ENCODE measurements around the gene UVRAG.

The UVRAG gene

DNA sequence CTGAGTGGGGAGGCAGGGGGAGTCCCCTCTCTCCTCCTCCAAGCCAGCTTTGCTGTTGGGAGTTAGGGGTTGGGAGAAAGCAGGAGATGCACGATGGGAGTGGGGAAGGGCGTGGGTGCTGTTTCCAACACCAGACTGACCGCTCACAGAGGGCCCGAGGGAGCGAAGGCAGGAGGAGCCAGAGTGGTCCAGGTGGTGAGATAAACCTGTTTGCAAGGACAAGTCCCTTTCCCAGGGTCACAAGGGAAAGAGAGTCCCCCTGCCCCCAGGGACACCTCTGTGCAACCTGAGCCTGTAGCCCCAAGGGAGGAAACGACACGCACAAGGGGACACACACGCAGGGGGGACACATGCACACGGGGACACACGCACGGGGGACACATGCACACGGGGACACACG lies 349.1 kb downstream of the UVRAG start:
- H3K9ac ChIP-seq (ENCODE audit: low read length) = no peak overlapping the region
- no peak overlapping the region for H3K4me2 ChIP-seq (ENCODE audit: low read depth, low read length, poor library complexity, severe bottlenecking)
- no peaks in the 10 kb centered on the region for H3F3A ChIP-seq (ENCODE audit: insufficient read depth)
- TF ChIP-seq, protein P1, sequence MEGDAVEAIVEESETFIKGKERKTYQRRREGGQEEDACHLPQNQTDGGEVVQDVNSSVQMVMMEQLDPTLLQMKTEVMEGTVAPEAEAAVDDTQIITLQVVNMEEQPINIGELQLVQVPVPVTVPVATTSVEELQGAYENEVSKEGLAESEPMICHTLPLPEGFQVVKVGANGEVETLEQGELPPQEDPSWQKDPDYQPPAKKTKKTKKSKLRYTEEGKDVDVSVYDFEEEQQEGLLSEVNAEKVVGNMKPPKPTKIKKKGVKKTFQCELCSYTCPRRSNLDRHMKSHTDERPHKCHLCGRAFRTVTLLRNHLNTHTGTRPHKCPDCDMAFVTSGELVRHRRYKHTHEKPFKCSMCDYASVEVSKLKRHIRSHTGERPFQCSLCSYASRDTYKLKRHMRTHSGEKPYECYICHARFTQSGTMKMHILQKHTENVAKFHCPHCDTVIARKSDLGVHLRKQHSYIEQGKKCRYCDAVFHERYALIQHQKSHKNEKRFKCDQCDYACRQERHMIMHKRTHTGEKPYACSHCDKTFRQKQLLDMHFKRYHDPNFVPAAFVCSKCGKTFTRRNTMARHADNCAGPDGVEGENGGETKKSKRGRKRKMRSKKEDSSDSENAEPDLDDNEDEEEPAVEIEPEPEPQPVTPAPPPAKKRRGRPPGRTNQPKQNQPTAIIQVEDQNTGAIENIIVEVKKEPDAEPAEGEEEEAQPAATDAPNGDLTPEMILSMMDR (IDR thresholded peaks at IDR 0.05; ENCODE audit: insufficient read depth, low read length, poor library complexity, severe bottlenecking) = no peak
- TF ChIP-seq EZH2phosphoT487 (conservative IDR thresholded peaks at IDR 0.05; ENCODE audit: low read length) = no peak
- H3K79me2 ChIP-seq (ENCODE audit: insufficient read depth, low read length) = no peaks in the 10 kb centered on the region
- H3K27me3 ChIP-seq (ENCODE audit: low read length) = no peaks in the 10 kb centered on the region
- H3K9me3 ChIP-seq (ENCODE audit: insufficient read depth, low read length) = no peaks in the 10 kb centered on the region
- no peak overlapping the region for H2AFZ ChIP-seq (ENCODE audit: low read depth, low read length, severe bottlenecking)
- H3K4me3 ChIP-seq (ENCODE audit: insufficient read depth, low read length, poor library complexity, severe bottlenecking) = no peak overlapping the region
- no peaks in the 10 kb centered on the region for H4K20me1 ChIP-seq (ENCODE audit: low read depth, low read length)
- no peak overlapping the region for H3K27ac ChIP-seq (ENCODE audit: low read depth, low read length)
- H3K36me3 ChIP-seq (ENCODE audit: low read length) = no peaks in the 10 kb centered on the region
- no peaks in the 10 kb centered on the region for H3K9me2 ChIP-seq (replicated peaks; ENCODE audit: insufficient read depth, low read length)

DNA sequence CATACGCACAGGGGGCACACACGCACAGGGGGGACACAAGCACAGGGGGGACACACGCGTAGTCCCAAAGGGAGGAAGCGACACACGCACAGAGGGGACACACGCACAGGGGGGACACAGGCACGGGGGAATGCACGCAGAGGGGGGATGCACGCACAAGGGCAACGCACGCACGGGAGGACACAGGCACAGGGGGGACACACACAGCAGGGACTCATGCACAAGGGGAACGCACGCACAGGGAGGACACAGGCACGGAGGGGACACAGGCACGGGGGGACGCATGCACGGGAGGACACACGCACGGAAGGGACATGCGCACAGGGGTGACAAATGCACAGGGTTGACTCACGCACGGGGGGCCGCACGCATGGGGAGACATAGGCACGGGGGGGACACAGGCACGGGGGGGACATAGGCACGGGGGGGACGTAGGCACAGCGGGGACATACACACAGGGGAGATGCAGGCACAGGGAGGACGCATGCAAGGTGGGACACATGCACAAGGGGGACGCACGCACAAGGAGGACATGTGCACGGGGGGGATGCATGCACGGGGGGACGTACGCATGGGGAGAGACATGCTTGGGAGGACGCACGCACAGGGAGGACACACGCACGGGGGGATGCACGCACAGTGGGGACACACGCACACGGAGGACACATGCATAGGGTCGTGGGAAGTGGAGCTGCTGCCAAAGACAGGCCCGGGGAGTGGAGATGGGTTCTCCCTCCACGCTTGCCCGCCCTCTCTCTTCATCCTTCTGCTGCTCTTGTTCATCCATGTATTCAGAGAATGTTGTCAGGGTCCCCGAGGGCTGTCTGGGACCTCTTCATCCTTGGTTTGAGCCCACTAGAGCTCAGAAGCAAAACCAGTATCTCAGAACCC lies 350.1 kb downstream of the UVRAG start:
- Histone ChIP-seq H3K4me3 (ENCODE audit: insufficient read depth, low read length, poor library complexity, severe bottlenecking) (no peak overlapping the region), H4K20me1 (ENCODE audit: low read depth, low read length) (no peaks in the 10 kb centered on the region), H3K27ac (ENCODE audit: low read depth, low read length) (no peak overlapping the region), H3K9ac (ENCODE audit: low read length) (no peak overlapping the region), H3F3A (ENCODE audit: insufficient read depth) (no peaks in the 10 kb centered on the region), H3K9me2 (replicated peaks; ENCODE audit: insufficient read depth, low read length) (no peaks in the 10 kb centered on the region), H2AFZ (ENCODE audit: low read depth, low read length, severe bottlenecking) (no peak overlapping the region), H3K4me2 (ENCODE audit: low read depth, low read length, poor library complexity, severe bottlenecking) (no peak overlapping the region), H3K79me2 (ENCODE audit: insufficient read depth, low read length) (no peaks in the 10 kb centered on the region), H3K36me3 (ENCODE audit: low read length) (no peaks in the 10 kb centered on the region), H3K9me3 (ENCODE audit: insufficient read depth, low read length) (no peaks in the 10 kb centered on the region), H3K27me3 (ENCODE audit: low read length) (no peaks in the 10 kb centered on the region)
- TF ChIP-seq EZH2phosphoT487 (conservative IDR thresholded peaks at IDR 0.05; ENCODE audit: low read length) = no peak
- TF ChIP-seq, protein P1 (IDR thresholded peaks at IDR 0.05; ENCODE audit: insufficient read depth, low read length, poor library complexity, severe bottlenecking) = no peak

GRCh38 chr11:76166314-76166713 lies 351.3 kb downstream of the UVRAG start:
- H3K4me3 ChIP-seq (ENCODE audit: insufficient read depth, low read length, poor library complexity, severe bottlenecking) = no peak overlapping the region
- H3K9me3 ChIP-seq (ENCODE audit: insufficient read depth, low read length) = no peaks in the 10 kb centered on the region
- no peaks in the 10 kb centered on the region for H4K20me1 ChIP-seq (ENCODE audit: low read depth, low read length)
- no peak overlapping the region for H3K27ac ChIP-seq (ENCODE audit: low read depth, low read length)
- H3K36me3 ChIP-seq (ENCODE audit: low read length) = no peaks in the 10 kb centered on the region
- H2AFZ ChIP-seq (ENCODE audit: low read depth, low read length, severe bottlenecking) = no peak overlapping the region
- H3K27me3 ChIP-seq (ENCODE audit: low read length) = no peaks in the 10 kb centered on the region
- no peak for TF ChIP-seq EZH2phosphoT487 (conservative IDR thresholded peaks at IDR 0.05; ENCODE audit: low read length)
- TF ChIP-seq, protein P1 (IDR thresholded peaks at IDR 0.05; ENCODE audit: insufficient read depth, low read length, poor library complexity, severe bottlenecking) = no peak
- no peak overlapping the region for H3K4me2 ChIP-seq (ENCODE audit: low read depth, low read length, poor library complexity, severe bottlenecking)
- H3K9ac ChIP-seq (ENCODE audit: low read length) = no peak overlapping the region
- H3K9me2 ChIP-seq (replicated peaks; ENCODE audit: insufficient read depth, low read length) = no peaks in the 10 kb centered on the region
- H3F3A ChIP-seq (ENCODE audit: insufficient read depth) = no peaks in the 10 kb centered on the region
- H3K79me2 ChIP-seq (ENCODE audit: insufficient read depth, low read length) = no peaks in the 10 kb centered on the region
